ENCODE results near the gene LDAH.

Gene LDAH

GRCh38 chr2:20855456-20855855, 32.6 kb upstream of the LDAH start:
- TF ChIP-seq ZNF423 (tag by site-specific recombination; IDR thresholded peaks at IDR 0.05) = no peak
- TF ChIP-seq PBX3 (CRISPR knock-in tag; IDR thresholded peaks at IDR 0.05) = no peak
- no peak for TF ChIP-seq ZNF514 (tag by site-specific recombination; IDR thresholded peaks at IDR 0.05)
- TF ChIP-seq ZBTB48 (tag by site-specific recombination; IDR thresholded peaks at IDR 0.05) = no peak
- TF ChIP-seq ZFP37 (tag by site-specific recombination; IDR thresholded peaks at IDR 0.05) = no peak
- TF ChIP-seq KLF10 (tag by site-specific recombination; IDR thresholded peaks at IDR 0.05) = no peak
- TF ChIP-seq ZNF292 (tag by site-specific recombination; IDR thresholded peaks at IDR 0.05; ENCODE audit: borderline replicate concordance, low read depth) = no peak
- no peak for TF ChIP-seq PRDM1 (tag by site-specific recombination; IDR thresholded peaks at IDR 0.05)
- no peak for TF ChIP-seq ZBTB7A (tag by site-specific recombination; IDR thresholded peaks at IDR 0.05; ENCODE audit: low read depth)
- TF ChIP-seq, protein P1, sequence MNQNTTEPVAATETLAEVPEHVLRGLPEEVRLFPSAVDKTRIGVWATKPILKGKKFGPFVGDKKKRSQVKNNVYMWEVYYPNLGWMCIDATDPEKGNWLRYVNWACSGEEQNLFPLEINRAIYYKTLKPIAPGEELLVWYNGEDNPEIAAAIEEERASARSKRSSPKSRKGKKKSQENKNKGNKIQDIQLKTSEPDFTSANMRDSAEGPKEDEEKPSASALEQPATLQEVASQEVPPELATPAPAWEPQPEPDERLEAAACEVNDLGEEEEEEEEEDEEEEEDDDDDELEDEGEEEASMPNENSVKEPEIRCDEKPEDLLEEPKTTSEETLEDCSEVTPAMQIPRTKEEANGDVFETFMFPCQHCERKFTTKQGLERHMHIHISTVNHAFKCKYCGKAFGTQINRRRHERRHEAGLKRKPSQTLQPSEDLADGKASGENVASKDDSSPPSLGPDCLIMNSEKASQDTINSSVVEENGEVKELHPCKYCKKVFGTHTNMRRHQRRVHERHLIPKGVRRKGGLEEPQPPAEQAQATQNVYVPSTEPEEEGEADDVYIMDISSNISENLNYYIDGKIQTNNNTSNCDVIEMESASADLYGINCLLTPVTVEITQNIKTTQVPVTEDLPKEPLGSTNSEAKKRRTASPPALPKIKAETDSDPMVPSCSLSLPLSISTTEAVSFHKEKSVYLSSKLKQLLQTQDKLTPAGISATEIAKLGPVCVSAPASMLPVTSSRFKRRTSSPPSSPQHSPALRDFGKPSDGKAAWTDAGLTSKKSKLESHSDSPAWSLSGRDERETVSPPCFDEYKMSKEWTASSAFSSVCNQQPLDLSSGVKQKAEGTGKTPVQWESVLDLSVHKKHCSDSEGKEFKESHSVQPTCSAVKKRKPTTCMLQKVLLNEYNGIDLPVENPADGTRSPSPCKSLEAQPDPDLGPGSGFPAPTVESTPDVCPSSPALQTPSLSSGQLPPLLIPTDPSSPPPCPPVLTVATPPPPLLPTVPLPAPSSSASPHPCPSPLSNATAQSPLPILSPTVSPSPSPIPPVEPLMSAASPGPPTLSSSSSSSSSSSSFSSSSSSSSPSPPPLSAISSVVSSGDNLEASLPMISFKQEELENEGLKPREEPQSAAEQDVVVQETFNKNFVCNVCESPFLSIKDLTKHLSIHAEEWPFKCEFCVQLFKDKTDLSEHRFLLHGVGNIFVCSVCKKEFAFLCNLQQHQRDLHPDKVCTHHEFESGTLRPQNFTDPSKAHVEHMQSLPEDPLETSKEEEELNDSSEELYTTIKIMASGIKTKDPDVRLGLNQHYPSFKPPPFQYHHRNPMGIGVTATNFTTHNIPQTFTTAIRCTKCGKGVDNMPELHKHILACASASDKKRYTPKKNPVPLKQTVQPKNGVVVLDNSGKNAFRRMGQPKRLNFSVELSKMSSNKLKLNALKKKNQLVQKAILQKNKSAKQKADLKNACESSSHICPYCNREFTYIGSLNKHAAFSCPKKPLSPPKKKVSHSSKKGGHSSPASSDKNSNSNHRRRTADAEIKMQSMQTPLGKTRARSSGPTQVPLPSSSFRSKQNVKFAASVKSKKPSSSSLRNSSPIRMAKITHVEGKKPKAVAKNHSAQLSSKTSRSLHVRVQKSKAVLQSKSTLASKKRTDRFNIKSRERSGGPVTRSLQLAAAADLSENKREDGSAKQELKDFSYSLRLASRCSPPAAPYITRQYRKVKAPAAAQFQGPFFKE (tag by site-specific recombination; IDR thresholded peaks at IDR 0.05; ENCODE audit: borderline replicate concordance) = no peak
- TF ChIP-seq, protein P2, sequence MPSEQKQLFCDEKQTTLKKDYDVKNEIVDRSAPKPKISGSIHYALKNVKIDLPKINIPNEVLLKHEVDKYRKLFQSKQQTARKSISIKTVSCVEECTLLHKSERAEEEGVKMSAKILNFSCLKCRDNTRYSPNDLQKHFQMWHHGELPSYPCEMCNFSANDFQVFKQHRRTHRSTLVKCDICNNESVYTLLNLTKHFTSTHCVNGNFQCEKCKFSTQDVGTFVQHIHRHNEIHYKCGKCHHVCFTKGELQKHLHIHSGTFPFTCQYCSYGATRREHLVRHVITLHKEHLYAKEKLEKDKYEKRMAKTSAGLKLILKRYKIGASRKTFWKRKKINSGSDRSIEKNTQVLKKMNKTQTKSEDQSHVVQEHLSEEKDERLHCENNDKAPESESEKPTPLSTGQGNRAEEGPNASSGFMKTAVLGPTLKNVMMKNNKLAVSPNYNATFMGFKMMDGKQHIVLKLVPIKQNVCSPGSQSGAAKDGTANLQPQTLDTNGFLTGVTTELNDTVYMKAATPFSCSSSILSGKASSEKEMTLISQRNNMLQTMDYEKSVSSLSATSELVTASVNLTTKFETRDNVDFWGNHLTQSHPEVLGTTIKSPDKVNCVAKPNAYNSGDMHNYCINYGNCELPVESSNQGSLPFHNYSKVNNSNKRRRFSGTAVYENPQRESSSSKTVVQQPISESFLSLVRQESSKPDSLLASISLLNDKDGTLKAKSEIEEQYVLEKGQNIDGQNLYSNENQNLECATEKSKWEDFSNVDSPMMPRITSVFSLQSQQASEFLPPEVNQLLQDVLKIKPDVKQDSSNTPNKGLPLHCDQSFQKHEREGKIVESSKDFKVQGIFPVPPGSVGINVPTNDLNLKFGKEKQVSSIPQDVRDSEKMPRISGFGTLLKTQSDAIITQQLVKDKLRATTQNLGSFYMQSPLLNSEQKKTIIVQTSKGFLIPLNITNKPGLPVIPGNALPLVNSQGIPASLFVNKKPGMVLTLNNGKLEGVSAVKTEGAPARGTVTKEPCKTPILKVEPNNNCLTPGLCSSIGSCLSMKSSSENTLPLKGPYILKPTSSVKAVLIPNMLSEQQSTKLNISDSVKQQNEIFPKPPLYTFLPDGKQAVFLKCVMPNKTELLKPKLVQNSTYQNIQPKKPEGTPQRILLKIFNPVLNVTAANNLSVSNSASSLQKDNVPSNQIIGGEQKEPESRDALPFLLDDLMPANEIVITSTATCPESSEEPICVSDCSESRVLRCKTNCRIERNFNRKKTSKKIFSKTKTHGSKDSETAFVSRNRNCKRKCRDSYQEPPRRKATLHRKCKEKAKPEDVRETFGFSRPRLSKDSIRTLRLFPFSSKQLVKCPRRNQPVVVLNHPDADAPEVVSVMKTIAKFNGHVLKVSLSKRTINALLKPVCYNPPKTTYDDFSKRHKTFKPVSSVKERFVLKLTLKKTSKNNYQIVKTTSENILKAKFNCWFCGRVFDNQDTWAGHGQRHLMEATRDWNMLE (tag by site-specific recombination; conservative IDR thresholded peaks at IDR 0.05; ENCODE audit: low read depth) = no peak
- no peak for TF ChIP-seq ZBTB21 (tag by site-specific recombination; IDR thresholded peaks at IDR 0.05)
- TF ChIP-seq ZNF658 (tag by site-specific recombination; IDR thresholded peaks at IDR 0.05) = no peak
- TF ChIP-seq ZNF433 (tag by site-specific recombination; IDR thresholded peaks at IDR 0.05; ENCODE audit: low read depth) = no peak
- no peak for TF ChIP-seq ZNF10 (tag by site-specific recombination; IDR thresholded peaks at IDR 0.05)
- no peak for TF ChIP-seq ZNF529 (tag by site-specific recombination; IDR thresholded peaks at IDR 0.05; ENCODE audit: insufficient replicate concordance)
- TF ChIP-seq ZNF701 (tag by site-specific recombination; IDR thresholded peaks at IDR 0.05) = no peak
- no peaks in the 10 kb centered on the region for H3K4me1 ChIP-seq (ENCODE audit: control insufficient read depth, insufficient read depth, low read length)
- ChIA-PET POLR2A (no interaction called here), CTCF (no interaction called here)
- H3K4me3 ChIP-seq (ENCODE audit: low read depth, low read length) = no peak overlapping the region
- no peaks in the 10 kb centered on the region for H3K9me3 ChIP-seq (ENCODE audit: control insufficient read depth, insufficient read depth, low read depth, low read length)
- no peaks in the 10 kb centered on the region for H3K36me3 ChIP-seq (ENCODE audit: control insufficient read depth in 2 of 2, insufficient read depth in 1 of 2, low read length in 2 of 2)
- H3K27ac ChIP-seq (ENCODE audit: extremely low read depth, low read depth, low read length) = no peak overlapping the region
